HG03460 (cell line): Measurements from ENCODE around the gene LRRC55.

Experiments
- ATAC-seq: cut with Tn5 transposase; IDR thresholded peaks from one replicate; pipeline ENCODE4 v1.9.1; 2021; ENCODE audit not compliant: unreplicated experiment

LRRC55 gene

GRCh38 chr11:57233702-57234101 is 51.9 kb downstream of the LRRC55 start:
- no peak for ATAC-seq

GRCh38 chr11:57235761-57236703 is 54.3 kb downstream of the LRRC55 start:
- ATAC-seq, result no peak

GRCh38 chr11:57237204-57237681 is 55.5 kb downstream of the LRRC55 start, which contains the start of gene APLNR:
Gene APLNR (minus strand): TSS chr11:57237250. CDS start chr11:57237004, 246 bp downstream.
- ATAC-seq, result no peak

- ATAC-seq, result no peak
These were observed 57.6 kb downstream of the LRRC55 start for GRCh38 chr11:57239348-57239747.

GRCh38 chr11:57240007-57240406 is 58.3 kb downstream of the LRRC55 start:
- no peak for ATAC-seq

GRCh38 chr11:57240757-57241156 is 59.0 kb downstream of the LRRC55 start:
- ATAC-seq, result no peak
